ENCODE data around the gene SLC8A3. TPM values are rescaled to one million over a fixed set of nuclear protein-coding genes. Genes with fewer than 3 reads are reported as not detected.

The SLC8A3 gene
- total RNA-seq, 6 experiments from 2014 or later, result 0.05 to 0.13 (median 0.12) TPM; not detected in 3

DNA sequence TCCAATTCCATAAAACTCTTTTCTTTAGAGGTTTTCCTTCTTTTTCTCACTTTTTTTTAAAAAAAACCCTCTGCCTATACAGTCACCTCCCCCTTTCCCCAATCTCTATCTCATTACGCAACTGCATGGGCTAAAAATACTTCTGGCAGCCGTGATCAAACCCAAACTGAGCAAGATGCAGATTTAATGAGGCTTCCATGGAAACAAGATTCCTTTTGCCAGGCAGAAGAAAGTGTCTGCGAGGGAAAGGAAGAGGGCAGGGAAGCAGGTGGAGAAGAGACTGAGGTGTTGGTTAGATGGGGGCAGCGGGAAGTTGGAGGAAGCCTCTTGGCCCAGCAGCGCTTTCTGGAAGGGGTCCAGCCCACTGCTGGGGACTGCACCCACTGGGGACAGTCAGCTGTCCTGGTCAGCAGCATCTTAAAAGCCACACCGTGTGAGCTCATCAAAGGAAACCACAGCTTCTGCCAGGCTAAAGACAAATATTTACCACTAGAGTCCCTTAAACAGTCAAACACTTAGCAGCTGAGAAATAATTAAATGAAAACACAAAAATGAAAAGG is 90.4 kb downstream of the SLC8A3 start:
- Histone ChIP-seq H3K27me3 (no peaks in the 10 kb centered on the region), H3K27ac (no peak overlapping the region), H3K4me1 (no peaks in the 10 kb centered on the region), H3K9me3 (no peaks in the 10 kb centered on the region), H3K4me3 (no peak overlapping the region), H3K36me3 (no peaks in the 10 kb centered on the region)
- WGBS (ENCODE audit: insufficient coverage, low coverage, low lambda C conversion rate, missing lambda C conversion rate), result 28% methylated on average over 6 of the region's 6 CpGs
- ATAC-seq (peak in 3 of 4 donors; percentile 15 to 28 (median 28)), DNase-seq (no peak)
- intact Hi-C loops (cut with DNase I), result no loop called here
- TF ChIP-seq POLR2A (IDR thresholded peaks at IDR 0.05), result no peak
- TF ChIP-seq, protein P1, sequence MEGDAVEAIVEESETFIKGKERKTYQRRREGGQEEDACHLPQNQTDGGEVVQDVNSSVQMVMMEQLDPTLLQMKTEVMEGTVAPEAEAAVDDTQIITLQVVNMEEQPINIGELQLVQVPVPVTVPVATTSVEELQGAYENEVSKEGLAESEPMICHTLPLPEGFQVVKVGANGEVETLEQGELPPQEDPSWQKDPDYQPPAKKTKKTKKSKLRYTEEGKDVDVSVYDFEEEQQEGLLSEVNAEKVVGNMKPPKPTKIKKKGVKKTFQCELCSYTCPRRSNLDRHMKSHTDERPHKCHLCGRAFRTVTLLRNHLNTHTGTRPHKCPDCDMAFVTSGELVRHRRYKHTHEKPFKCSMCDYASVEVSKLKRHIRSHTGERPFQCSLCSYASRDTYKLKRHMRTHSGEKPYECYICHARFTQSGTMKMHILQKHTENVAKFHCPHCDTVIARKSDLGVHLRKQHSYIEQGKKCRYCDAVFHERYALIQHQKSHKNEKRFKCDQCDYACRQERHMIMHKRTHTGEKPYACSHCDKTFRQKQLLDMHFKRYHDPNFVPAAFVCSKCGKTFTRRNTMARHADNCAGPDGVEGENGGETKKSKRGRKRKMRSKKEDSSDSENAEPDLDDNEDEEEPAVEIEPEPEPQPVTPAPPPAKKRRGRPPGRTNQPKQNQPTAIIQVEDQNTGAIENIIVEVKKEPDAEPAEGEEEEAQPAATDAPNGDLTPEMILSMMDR (IDR thresholded peaks at IDR 0.05), result no peak

DNA sequence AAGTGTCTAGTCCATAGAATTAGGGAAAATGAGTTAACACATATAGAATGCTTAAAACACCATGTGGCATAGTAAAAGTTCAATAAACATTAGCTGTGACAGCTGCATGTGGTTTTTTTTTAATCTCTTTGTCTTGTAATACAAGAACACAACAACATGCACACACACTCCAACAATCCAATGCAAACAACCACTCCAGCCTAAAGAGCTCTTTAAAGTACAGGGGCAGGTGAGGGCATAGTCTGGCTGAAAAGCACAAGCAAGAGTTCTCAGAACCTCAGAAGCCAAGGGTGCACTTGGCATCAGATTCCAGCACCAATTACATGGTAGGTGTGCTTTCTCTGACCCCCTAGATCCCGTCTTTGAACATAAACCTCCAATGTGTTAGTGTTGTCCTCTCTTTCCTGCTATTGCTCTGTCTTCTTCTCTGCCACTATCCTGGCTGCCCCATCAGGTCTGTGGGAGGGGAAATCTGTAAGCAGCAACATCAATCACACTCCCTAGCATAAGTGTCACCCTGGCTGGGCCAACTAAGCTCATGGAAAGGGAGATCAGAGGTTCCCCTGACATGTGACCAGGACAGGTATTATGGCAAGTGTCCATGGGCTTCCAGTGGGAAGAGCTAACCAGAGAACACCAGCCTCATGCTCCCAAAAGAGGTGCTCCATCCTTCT is 91.0 kb downstream of the SLC8A3 start:
- Histone ChIP-seq H3K4me3 (no peak overlapping the region), H3K9me3 (no peaks in the 10 kb centered on the region), H3K4me1 (no peaks in the 10 kb centered on the region), H3K36me3 (no peaks in the 10 kb centered on the region), H3K27me3 (no peaks in the 10 kb centered on the region), H3K27ac (no peak overlapping the region)
- no peak for ATAC-seq
- DNase-seq, result no peak
- WGBS (ENCODE audit: insufficient coverage, low coverage, low lambda C conversion rate, missing lambda C conversion rate), result 25% methylated on average over 1 of the region's 1 CpG
- TF ChIP-seq, protein P1 (IDR thresholded peaks at IDR 0.05), result no peak
- TF ChIP-seq POLR2A (IDR thresholded peaks at IDR 0.05), result no peak
- intact Hi-C loops (cut with DNase I), result no loop called here

DNA sequence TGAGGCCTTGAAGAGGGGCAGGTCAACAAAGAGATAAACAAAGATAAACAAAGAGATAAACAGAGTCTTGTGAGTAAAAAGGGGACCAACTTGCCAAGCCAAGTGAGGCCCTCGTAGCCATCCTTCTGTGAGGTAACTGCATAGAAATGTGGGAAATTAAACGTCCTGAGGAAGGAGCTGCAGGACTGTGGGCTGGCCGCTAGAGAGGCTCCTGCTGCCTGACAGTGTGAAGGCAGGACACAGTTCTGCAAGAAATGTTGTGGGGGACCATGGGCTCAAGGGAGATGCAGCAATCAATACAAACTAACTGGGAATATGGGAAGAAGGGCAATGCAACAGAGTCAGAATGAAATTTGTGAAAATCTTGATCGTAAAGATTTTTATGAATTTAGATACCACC is 91.9 kb downstream of the SLC8A3 start:
- no peak for DNase-seq
- no peaks in the 10 kb centered on the region for H3K9me3 ChIP-seq
- no peaks in the 10 kb centered on the region for H3K27me3 ChIP-seq
- no peaks in the 10 kb centered on the region for H3K4me1 ChIP-seq
- WGBS (ENCODE audit: insufficient coverage, low coverage, low lambda C conversion rate, missing lambda C conversion rate), result 43% methylated on average over 4 of the region's 4 CpGs
- no peak for TF ChIP-seq POLR2A (IDR thresholded peaks at IDR 0.05)
- TF ChIP-seq, protein P1 (IDR thresholded peaks at IDR 0.05), result no peak
- no peak overlapping the region for H3K4me3 ChIP-seq
- no peaks in the 10 kb centered on the region for H3K36me3 ChIP-seq
- no peak overlapping the region for H3K27ac ChIP-seq
- no peak for ATAC-seq
- intact Hi-C loops (cut with DNase I), result no loop called here

DNA sequence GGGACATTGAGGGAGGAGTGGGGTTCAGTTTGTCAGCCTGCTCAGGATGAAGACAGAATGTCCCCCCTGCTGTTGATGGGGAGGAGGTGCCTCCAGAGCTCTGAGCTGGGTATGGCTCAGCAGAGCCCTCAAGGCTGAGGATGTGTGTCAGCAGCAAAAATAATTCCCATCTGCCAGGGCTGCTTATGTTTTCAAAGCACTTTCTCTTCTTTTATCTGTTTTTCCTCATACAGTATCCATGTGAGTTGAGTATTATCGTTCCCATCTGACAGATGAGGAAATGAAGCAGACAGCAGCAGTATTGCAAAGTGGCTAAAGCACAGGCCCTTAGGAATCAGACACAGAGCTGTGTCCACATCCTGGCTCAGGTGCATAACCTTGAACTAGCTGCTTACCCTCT is 94.1 kb downstream of the SLC8A3 start:
- no peaks in the 10 kb centered on the region for H3K36me3 ChIP-seq
- no peak overlapping the region for H3K27ac ChIP-seq
- 70% methylated on average over 1 of the region's 1 CpG for WGBS (ENCODE audit: insufficient coverage, low coverage, low lambda C conversion rate, missing lambda C conversion rate)
- H3K4me1 ChIP-seq, result no peaks in the 10 kb centered on the region
- no peaks in the 10 kb centered on the region for H3K9me3 ChIP-seq
- no peaks in the 10 kb centered on the region for H3K27me3 ChIP-seq
- H3K4me3 ChIP-seq, result no peak overlapping the region
- intact Hi-C loops (cut with DNase I), result no loop called here
- no peak for TF ChIP-seq POLR2A (IDR thresholded peaks at IDR 0.05)
- TF ChIP-seq, protein P1 (IDR thresholded peaks at IDR 0.05), result no peak
- DNase-seq, result no peak
- ATAC-seq, result no peak
